Ascending aorta (tissue), 2 donors: ENCODE results near the gene AP1S1. TPM values are rescaled to one million over a fixed set of nuclear protein-coding genes. Genes with fewer than 3 reads are reported as not detected.

Experiments
- DNase-seq, 2 donors: peaks; one replicate each; pipeline ENCODE4 v3.0.0-alpha.2; 2019; ENCODE audit warnings: low spot score in 2 of 2
- H3K27ac ChIP-seq, 2 donors: fragments of 200-600 bp; sonication (generic); one replicate each; pipeline ENCODE4 v1.5.1; 2016 to 2017; ENCODE audit warnings: mild to moderate bottlenecking in 1 of 2
- H3K27me3 ChIP-seq: fragments of 200-600 bp; sonication (generic); one replicate; pipeline ENCODE4 v1.5.1; 2017
- H3K36me3 ChIP-seq, 2 donors: fragments of 200-600 bp; sonication (generic); one replicate each; pipeline ENCODE4 v1.5.1; 2016
- H3K4me1 ChIP-seq, 2 donors: fragments of 200-600 bp; sonication (generic); one replicate each; pipeline ENCODE4 v1.5.1; 2016 to 2017; ENCODE audit warnings: mild to moderate bottlenecking in 1 of 2
- H3K4me3 ChIP-seq, 2 donors: fragments of 200-600 bp; sonication (generic); one replicate each; pipeline ENCODE4 v1.5.1; 2016 to 2017; ENCODE audit warnings: mild to moderate bottlenecking in 1 of 2
- H3K9me3 ChIP-seq, 2 donors: fragments of 200-600 bp; sonication (generic); one replicate each; pipeline ENCODE4 v1.5.1; 2016
- CTCF ChIP-seq, 3 experiments: fragments of 200-600 bp in 2 of 3; fragments of 450-650 bp in 1 of 3; sonication (generic) in 2 of 3; IDR thresholded peaks; one replicate each; pipeline ENCODE4 v1.5.1; 2016 to 2019; ENCODE audit warnings: antibody characterized with exemption in 3 of 3, mild to moderate bottlenecking in 1 of 3, moderate library complexity in 1 of 3
- intact Hi-C: fragments of 100-400 bp; cut with DNase I; formaldehyde crosslinking; loops from one replicate; pipeline ENCODE4 v1.15.1; 2023
- total RNA-seq: library from RNA; depleted of rRNA; stranded (reverse); fragments of >200 nt; gene quantifications from one replicate; pipeline ENCODE4 v1.1.0, GENCODE V29; 2016

The AP1S1 gene
- total RNA-seq, 1 donor from 2014 or later: 77.4 TPM

DNA sequence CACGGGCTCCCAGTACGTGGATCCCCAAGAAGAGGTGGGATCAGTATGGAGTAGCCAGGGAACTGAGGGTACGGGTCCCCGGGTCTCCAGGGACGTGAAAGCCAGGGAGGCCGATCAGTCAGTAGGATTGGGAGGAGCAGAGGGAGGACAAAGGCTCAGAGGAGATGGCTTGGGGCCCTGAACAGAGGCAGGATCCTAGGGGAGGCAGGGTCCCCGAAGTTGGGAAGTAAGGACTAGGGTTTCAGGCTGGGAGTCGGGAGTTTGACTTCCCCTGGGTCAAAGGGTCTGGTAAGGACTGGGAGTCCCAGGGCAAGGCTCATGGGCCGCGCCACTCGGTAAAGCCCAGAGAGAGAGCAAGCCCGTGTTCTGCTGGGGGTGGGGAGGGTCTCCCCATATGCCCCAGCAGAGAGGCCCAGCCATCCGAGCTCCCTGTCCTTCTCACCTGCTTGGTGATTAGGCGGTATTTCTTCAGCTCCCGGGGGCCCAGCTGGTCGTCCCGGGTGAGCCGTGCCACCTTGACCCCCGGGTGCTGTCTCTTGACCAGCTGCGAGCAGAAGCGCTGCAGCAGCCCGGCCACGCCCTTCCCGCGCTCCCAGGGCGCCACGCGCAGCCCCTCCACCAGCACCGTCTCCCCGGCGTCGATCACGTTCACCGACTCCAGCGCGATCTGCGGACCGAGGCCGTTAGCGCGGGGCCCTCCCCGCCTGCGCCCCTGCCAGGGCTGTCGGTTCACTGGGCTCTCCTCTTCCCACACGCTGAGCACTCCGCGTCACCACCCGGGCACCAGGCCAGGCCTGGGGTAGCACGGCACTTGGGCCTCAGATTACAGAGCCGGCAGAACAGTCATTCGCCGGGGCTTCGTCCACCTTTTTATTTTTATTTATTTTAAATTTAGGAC lies 18.8 kb downstream of the AP1S1 start:
- DNase-seq: peak in 1 of 2 donors; percentile 82
- peaks cover 16 to 25% of the 10 kb centered on the region in 2 donors for H3K4me1 ChIP-seq
- no peak for TF ChIP-seq CTCF (IDR thresholded peaks at IDR 0.05)
- H3K27me3 ChIP-seq: peaks cover 45% of the 10 kb centered on the region
- intact Hi-C loops: no loop called here
- H3K9me3 ChIP-seq: no peaks in the 10 kb centered on the region
- no peak overlapping the region for H3K27ac ChIP-seq
- H3K4me3 ChIP-seq: peak overlapping the region; percentile 18 to 37
- H3K36me3 ChIP-seq: no peaks in the 10 kb centered on the region

- TF ChIP-seq CTCF (IDR thresholded peaks at IDR 0.05): no peak
- intact Hi-C loops: no loop called here
- no peak for DNase-seq
- Histone ChIP-seq H3K9me3 (no peaks in the 10 kb centered on the region), H3K4me1 (peaks cover 16 to 25% of the 10 kb centered on the region in 2 donors), H3K27ac (no peak overlapping the region), H3K4me3 (peak overlapping the region; percentile 18 to 37), H3K27me3 (peaks cover 45% of the 10 kb centered on the region), H3K36me3 (no peaks in the 10 kb centered on the region)
Measured at GRCh38 chr7:101173752-101174244, 19.5 kb downstream of the AP1S1 start.

DNA sequence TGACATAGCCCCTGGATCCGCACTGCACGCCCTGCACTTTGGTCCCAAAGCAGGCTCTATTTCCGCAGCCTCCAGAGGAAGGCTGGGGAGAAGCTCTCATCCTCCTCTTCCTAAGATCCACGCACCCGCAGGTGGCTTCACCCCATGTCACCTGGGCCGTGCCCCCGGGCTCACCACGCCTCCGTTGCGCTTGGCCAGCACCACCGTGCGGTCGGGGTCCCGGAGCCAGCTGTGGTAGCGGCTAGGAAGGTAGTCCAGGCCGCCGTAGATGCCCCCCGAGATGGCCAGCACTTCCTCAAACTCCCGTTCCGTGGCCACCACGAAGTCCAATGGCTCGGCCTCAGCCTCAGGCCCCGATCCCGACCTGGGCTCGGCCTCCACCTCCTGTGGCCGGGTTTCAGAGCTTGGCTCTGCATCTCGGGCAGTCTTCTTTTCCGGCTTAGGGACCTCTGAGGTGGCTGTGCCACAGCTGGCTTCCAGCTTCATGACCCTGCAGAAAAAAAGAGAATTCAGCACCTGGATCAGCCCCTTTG lies 20.1 kb downstream of the AP1S1 start:
- H3K9me3 ChIP-seq: no peaks in the 10 kb centered on the region
- intact Hi-C loops: no loop called here
- peaks cover 44% of the 10 kb centered on the region for H3K27me3 ChIP-seq
- no peak for TF ChIP-seq CTCF (IDR thresholded peaks at IDR 0.05)
- peaks cover 16 to 24% of the 10 kb centered on the region in 2 donors for H3K4me1 ChIP-seq
- H3K4me3 ChIP-seq: peak overlapping the region in 1 of 2 donors; percentile 16
- H3K27ac ChIP-seq: no peak overlapping the region
- no peaks in the 10 kb centered on the region for H3K36me3 ChIP-seq
- DNase-seq: no peak

- Histone ChIP-seq H3K27me3 (peaks cover 40% of the 10 kb centered on the region), H3K4me3 (no peak overlapping the region), H3K9me3 (no peaks in the 10 kb centered on the region), H3K27ac (no peak overlapping the region), H3K36me3 (no peaks in the 10 kb centered on the region), H3K4me1 (peaks cover 12 to 23% of the 10 kb centered on the region in 2 donors)
- no peak for DNase-seq
- intact Hi-C loops: no loop called here
- TF ChIP-seq CTCF (IDR thresholded peaks at IDR 0.05): no peak
Measured at GRCh38 chr7:101175664-101176063, 21.4 kb downstream of the AP1S1 start.

DNA sequence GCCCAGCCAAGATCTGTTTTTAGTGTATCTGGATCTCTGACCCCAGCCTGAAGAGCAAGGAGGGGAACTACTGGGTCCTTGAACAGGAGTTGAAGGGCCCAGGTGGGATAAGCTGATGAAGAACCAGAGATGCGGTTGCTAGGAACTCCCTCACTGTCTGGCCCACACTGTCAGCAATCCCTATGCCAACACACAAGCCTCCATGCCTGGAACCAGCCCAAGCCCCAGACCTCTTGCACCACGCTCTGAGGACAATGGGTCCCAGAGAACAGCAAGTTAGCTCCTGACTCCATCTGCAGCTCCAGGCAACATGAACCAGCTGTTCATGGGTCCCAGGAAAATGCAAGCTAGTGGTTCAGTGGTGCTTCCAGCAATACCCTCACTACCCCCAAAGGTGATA lies 23.4 kb downstream of the AP1S1 start:
- Histone ChIP-seq H3K4me1 (peaks cover 6 to 17% of the 10 kb centered on the region in 2 donors), H3K36me3 (no peaks in the 10 kb centered on the region), H3K27me3 (peaks cover 22% of the 10 kb centered on the region), H3K4me3 (no peak overlapping the region), H3K27ac (no peak overlapping the region), H3K9me3 (no peaks in the 10 kb centered on the region)
- intact Hi-C loops: no loop called here
- no peak for TF ChIP-seq CTCF (IDR thresholded peaks at IDR 0.05)
- DNase-seq: no peak
